Lower leg skin (tissue), 3 donors: ENCODE data around the gene LDHD.

Experiments used
- CTCF ChIP-seq, 3 donors: fragments of 450-650 bp; IDR thresholded peaks; one replicate each; pipeline ENCODE4 v1.5.1; 2016; ENCODE audit warnings: antibody characterized with exemption in 3 of 3, mild to moderate bottlenecking in 3 of 3, moderate library complexity in 2 of 3
- POLR2A ChIP-seq, 2 donors: fragments of 450-650 bp; IDR thresholded peaks; one replicate each; pipeline ENCODE4 v1.6.1; 2016 to 2017; ENCODE audit warnings: antibody characterized with exemption in 2 of 2, mild to moderate bottlenecking in 1 of 2, moderate library complexity in 1 of 2

GRCh38 chr16:75138233-75138632 is 21.7 kb upstream of the LDHD start:
- TF ChIP-seq CTCF (IDR thresholded peaks at IDR 0.05), result no peak
- no peak for TF ChIP-seq POLR2A (IDR thresholded peaks at IDR 0.05)
